SK-MEL-5 (cell line): ENCODE results near the gene SIRT1. TPM values are rescaled to one million over a fixed set of nuclear protein-coding genes. Genes with fewer than 3 reads are reported as not detected.
"Not testable (repeated sequence)": the region's sequence is repeated elsewhere in the genome, so short reads cannot be mapped to it uniquely, and the experiment has no call there.

Experiments used
- DNase-seq: peaks from one replicate; pipeline ENCODE4 v3.0.0-alpha.2; 2016; ENCODE audit warnings: low read depth, low spot score
- in situ Hi-C: cut with HindIII; loops from 2 replicates; pipeline ENCODE4 v1.10.0; 2016; ENCODE audit warnings: low sequenced_read_pairs, high pct_unique_total_duplicates, low pct_unique_long_range_greater_than_20kb
- polyA plus RNA-seq, 2 experiments: library from polyadenylated mRNA; depleted of rRNA; stranded (reverse); fragments of >200 nt; gene quantifications; 2 replicates each; pipeline ENCODE4 v1.2.3, GENCODE V29; 2015
- total RNA-seq: library from RNA; depleted of rRNA; stranded (reverse); fragments of >200 nt; shearing (Covaris generic); gene quantifications from 2 replicates; pipeline ENCODE4 v1.2.3, GENCODE V29; 2014; rRNA removed

The SIRT1 gene
- total RNA-seq = 10.9 and 13.7 TPM in 2 replicates
- polyA plus RNA-seq (2015; cell fraction: cytosol; rRNA removed) = 8.3 and 14.6 TPM in 2 replicates
- 6.6 and 14.0 TPM in 2 replicates for polyA plus RNA-seq (2015; cell fraction: nucleus; rRNA removed)

DNA sequence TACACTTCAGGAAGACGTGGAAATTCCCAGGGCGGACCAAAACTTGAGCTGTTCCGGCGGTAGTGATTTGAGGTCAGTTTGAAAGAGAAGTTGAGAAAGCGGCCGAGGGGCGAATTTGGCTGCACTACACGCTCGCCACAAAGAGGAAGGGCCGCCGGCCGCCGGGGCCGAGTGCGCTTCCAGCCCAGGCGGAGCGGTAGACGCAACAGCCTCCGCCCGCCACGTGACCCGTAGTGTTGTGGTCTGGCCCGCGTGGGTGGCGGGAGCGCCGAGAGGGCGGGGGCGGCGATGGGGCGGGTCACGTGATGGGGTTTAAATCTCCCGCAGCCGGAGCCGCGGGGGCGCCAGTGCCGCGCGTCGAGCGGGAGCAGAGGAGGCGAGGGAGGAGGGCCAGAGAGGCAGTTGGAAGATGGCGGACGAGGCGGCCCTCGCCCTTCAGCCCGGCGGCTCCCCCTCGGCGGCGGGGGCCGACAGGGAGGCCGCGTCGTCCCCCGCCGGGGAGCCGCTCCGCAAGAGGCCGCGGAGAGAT, at the start of gene SIRT1:
TSS of gene SIRT1 (plus strand) at position 344 of the 529 bp plus-strand sequence. CDS start at position 410, 66 bp downstream.
- peak; percentile 86 for DNase-seq
- in situ Hi-C loops = no loop called here

DNA sequence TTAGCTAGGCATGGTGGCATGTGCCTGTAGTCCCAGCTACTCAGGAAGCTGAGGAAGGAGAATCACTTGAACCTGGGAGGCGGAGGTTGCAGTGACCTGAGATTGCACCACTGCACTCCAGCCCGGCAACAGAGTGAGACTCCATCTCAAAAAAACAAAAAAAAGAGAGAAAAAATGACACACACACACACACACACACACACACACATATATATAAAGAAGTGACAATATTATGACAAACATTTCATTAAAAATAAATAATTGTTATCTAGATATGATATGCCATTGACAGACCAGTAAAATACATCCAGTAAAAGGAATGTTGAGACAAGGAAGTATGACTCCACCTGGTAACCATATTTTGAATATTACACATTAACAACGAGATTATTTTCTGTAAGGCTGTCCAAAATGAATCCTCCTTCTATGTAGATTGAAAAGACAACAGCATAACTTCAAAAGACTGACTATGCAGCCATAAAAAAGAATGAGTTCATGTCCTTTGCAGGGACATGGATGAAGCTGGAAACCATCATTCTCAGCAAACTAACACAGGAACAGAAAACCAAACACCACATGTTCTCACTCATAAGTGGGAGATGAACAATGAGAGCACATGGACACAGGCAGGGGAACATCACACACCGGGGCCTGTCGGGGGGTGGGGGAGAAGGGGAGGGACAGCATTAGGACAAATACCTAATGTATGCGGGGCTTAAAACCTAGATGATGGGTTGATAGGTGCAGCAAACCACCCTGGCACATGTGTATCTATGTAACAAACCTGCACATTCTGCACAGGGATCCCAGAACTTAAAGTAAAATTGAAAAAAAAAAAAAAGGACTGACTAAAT, 48.7 kb upstream of the SIRT1 start:
- in situ Hi-C loops, DNase-seq: not testable (repeated sequence)

GRCh38 chr10:67836488-67836887, 48.0 kb upstream of the SIRT1 start:
- in situ Hi-C loops = no loop called here
- peak; percentile 16 for DNase-seq

GRCh38 chr10:67836972-67837371, 47.5 kb upstream of the SIRT1 start:
- in situ Hi-C loops = no loop called here
- no peak for DNase-seq

DNA sequence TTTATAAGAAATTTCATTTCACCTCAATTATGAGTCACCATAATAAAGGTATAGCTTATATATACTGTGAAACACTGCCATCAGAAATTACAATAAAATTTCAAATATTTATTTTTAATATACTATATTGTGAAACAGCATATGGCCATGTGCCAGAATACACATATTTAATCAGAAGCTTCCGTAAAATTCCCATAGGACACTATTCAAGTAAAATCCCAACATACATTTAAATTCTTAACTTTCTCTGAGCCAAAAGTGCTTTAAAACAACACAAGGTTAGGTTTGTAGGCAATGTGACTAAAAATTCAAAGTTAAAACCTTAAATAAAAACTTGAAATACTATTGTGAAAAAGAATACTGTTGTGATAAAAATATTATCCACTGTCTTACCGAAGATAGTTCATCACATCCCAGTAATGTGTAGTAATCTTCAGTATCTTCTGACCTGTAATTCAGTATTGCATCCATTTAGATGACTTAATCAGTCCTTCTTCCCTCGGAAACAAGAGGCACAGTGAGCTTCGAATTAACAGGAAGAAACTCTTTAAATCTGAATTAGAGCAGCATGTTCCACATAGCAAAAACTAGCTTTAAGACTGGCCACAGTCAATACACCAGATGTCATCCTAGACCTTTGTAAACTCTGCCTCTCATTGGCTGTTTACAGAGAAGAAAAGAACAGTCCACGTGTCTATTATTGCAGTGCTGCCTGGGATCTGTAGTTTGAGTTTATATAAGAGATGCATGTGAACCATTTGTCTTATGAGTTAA, 46.7 kb upstream of the SIRT1 start, which contains the start of gene DNAJC12:
TSS of gene DNAJC12 (minus strand) at position 648 of the 774 bp plus-strand sequence. CDS start at position 471, 177 bp downstream.
- in situ Hi-C loops = no loop called here
- DNase-seq = peak; percentile 84

- DNase-seq, in situ Hi-C loops: not testable (repeated sequence)
Measured at GRCh38 chr10:67839511-67839910, 44.9 kb upstream of the SIRT1 start.

DNA sequence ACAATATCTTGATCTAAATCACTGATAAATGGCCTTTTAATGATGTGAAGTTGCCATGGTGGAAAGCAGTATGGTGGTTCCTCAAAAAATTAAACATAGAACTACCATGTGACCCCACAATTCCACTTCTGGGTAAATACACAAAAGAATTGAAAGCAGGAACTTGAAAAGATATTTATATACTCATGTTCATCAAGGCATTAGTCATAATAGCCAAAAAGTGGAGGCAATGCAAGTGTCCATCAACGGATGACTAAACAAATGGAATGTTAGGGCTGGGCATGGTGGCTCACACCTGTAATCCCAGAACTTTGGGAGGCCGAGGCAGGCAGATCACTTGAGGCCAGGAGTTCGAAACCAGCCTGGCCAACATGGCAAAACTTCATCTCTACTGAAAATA, 44.5 kb upstream of the SIRT1 start:
- DNase-seq = no peak
- in situ Hi-C loops = no loop called here

DNA sequence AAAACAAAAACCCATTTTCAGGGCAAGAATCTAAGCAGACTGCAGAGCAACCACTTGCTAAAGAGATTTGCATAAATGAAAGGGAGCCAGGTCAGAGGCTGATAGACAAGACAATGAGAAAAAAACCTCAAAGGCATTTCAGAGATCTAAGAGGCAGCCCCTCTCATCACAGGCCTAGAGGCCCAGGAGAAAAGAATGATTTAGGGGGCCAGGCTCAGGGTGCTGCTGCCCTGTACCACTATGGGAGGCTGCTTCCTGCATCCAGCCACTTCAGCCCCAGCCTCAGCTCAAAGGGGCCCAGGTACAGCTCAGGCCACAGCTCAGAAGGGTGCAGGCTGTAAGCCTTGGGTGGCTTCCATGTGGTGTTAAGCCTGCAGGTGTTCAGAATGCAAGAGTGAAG, 42.7 kb upstream of the SIRT1 start:
- in situ Hi-C loops = no loop called here
- DNase-seq = no peak

DNA sequence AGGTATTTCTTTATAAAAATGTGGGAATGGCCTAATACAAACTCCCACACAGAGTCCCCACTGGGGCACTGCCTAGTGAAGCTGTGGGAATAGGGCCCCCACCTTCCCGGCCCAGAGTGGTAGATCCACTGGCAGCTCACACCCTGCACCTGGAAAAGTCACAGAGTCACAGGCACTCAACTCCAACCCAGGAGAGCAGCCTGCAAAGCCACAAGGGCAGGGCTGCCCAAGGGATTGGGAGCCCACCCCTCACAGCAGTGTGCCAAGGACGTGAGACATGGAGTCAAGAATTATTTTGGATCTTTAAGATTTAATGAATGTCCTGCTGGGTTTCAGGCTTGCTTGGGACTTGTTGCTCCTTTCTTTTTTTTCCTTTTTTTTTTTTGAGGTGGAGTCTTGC, 41.2 kb upstream of the SIRT1 start:
- in situ Hi-C loops = no loop called here
- no peak for DNase-seq

GRCh38 chr10:67849331-67850011, 35.0 kb upstream of the SIRT1 start:
- in situ Hi-C loops = no loop called here

GRCh38 chr10:67851186-67851585, 33.3 kb upstream of the SIRT1 start:
- DNase-seq = no peak
- in situ Hi-C loops = no loop called here

More at GRCh38 chr10:67849331-67850011, 35.0 kb upstream of the SIRT1 start:
- DNase-seq = peak; percentile 91

GRCh38 chr10:67852761-67853160, 31.7 kb upstream of the SIRT1 start:
- in situ Hi-C loops = no loop called here

DNA sequence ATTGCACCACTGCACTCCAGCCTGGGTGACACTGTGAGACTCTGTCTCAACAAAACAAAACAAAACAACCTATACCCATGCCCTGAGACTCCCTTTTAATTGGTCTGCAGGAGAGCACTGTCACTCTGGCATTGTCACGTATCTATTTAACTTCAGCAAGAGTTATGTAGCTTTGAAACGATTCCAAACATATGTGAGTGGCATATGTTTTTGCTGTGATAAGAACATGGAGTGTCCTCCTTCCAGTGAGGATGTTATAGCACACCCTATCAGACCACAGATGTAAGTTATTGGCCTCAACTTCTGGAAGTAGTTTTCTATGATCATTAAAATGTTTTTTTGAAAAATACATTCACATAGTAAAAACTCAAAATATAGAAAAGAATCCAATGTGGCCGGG, 30.9 kb upstream of the SIRT1 start:
- no peak for DNase-seq
- in situ Hi-C loops = no loop called here

More at GRCh38 chr10:67852761-67853160, 31.7 kb upstream of the SIRT1 start:
- no peak for DNase-seq

- no peak for DNase-seq
- in situ Hi-C loops = no loop called here
Measured at GRCh38 chr10:67858971-67859370, 25.5 kb upstream of the SIRT1 start.

DNA sequence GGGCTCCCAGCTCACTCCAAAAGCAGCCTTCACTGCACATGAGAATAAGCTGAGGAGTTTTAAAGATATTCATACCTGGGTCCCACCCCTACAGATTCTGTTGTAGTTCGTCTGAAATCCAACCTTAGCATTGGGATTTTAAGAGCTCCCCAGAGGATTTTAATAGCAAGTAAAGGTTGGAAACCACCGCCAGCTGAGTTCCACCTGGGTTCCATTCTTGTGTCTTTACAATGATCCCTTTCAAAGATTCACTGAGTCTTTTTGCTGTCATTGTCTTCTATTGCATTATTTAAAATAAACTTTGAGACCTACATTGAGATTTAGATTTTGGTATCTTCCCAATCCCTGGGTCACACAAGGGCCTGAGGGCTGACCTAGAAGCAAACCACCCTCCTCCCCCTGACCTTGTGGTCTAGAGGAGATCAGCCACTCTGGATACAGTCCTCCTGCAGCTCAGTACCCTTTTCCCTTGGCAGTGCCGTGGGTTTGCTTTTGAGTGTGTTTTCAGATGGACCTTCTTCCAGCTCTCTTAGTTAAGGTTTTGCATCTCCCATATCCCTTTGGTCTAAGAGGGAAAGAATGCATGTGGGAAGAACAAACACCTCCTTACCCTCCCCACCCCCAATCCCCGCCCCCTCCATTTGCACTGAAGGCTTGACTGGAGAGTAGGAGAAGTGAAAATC, 22.6 kb upstream of the SIRT1 start:
- in situ Hi-C loops = no loop called here
- no peak for DNase-seq

DNA sequence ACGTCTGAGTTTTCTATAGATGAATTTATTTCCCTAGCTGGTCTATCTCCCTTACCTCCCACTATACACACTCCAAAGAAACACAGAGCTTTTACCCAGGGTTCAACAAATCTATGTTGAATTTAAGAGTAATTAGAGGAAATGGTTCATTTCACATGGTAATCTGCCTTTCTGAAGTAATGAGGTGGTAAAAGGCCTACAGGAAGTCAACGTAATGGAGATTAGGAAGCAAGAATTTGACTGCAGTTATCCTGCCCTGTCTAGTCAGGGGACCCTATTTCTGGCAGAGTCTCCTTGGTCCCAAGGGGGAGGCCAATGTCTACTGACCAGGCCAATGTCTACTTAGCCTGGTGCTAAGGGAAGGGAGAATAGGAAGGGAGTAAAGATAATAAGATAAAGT, 21.4 kb upstream of the SIRT1 start:
- in situ Hi-C loops = no loop called here
- no peak for DNase-seq
